AG08396 (cell line): ENCODE data around the gene GH2.
A peak's percentile ranks its signal among the peaks of the same experiment; 100 is the strongest.
"Not testable (repeated sequence)": the region's sequence is repeated elsewhere in the genome, so short reads cannot be mapped to it uniquely, and the experiment has no call there.

ENCODE experiments used
- DNase-seq: peaks from one replicate; pipeline ENCODE4 v3.0.0; 2012; ENCODE audit warnings: low spot score, mixed read lengths

GH2 gene

GRCh38 chr17:63873577-63873976 lies 8.2 kb downstream of the GH2 start, which contains the start of gene CSH2:
TSS of gene CSH2 (minus strand) at chr17:63873677. CDS start at chr17:63873614, 63 bp downstream.
- not testable (repeated sequence) for DNase-seq

- not testable (repeated sequence) for DNase-seq
These were observed 9.9 kb downstream of the GH2 start for GRCh38 chr17:63871646-63872365.

GRCh38 chr17:63870292-63870665 lies 11.5 kb downstream of the GH2 start:
- not testable (repeated sequence) for DNase-seq

GRCh38 chr17:63869491-63870291 lies 12.1 kb downstream of the GH2 start:
- DNase-seq: not testable (repeated sequence)

GRCh38 chr17:63866625-63867024 lies 15.1 kb downstream of the GH2 start:
- DNase-seq: not testable (repeated sequence)

- DNase-seq: no peak
These were observed 22.5 kb downstream of the GH2 start for GRCh38 chr17:63859257-63859656.

GRCh38 chr17:63856425-63856824 lies 25.3 kb downstream of the GH2 start:
- DNase-seq: not testable (repeated sequence)

DNA sequence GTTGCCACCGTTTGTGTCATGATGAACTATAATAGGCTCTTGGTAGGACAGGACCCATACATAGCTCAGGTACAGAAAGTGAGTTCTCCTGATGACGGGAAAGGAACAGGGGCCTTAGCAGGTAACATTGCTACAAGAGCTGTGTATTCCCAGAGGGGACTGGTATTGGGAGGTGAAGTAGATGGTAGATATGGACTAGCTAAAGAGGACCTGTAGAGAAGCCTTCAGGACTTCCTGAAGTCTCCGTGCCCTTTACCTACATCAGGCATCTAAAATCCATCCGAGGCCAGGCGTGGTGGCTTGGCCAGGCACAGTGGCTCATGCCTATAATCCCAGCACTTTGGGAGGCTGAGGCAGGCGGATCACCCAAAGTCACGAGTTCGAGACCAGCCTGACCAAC lies 26.6 kb downstream of the GH2 start:
- no peak for DNase-seq

DNA sequence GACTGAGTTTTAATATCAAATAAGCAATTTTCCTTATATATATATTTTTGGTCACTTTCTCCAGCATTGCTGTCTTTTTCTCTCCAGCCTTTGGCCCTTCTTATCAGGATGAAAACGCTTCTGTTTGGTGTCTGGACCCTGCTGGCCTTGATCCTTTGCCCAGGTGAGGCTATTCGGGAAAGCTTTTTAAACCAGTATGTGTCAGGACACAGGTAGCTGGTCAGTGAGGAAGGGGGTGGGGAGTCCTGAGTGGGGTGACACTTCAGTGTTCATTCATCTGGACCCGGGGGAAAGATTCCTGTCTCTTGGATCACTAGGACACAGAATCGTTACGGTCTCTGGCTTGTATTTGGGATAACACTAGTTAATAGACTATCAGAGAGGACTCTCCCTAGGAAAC lies 27.0 kb downstream of the GH2 start:
- DNase-seq: no peak

DNA sequence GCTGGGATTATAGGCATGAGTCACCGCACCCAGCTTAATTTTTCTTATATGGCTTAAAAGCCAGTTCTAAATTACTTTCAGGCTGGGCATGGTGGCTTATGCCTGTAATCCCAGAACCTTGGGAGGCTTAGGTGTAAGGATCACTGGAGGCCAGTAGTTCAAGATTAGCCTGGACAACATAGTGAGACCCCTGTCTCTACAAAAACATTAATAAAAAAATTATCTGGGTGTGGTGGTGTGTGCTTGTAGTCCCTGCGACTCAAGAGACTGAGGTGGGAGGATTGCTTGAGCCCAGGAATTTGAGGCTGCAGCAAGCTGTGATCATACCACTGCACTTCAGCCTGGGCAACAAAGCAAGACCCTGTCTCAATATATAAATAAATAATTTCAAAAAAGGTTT lies 28.5 kb downstream of the GH2 start:
- DNase-seq: no peak

GRCh38 chr17:63850401-63850800 lies 31.3 kb downstream of the GH2 start:
- DNase-seq: no peak

GRCh38 chr17:63848834-63849689 lies 32.7 kb downstream of the GH2 start:
- DNase-seq: peak; percentile 93

GRCh38 chr17:63847525-63848249 lies 34.1 kb downstream of the GH2 start:
- no peak for DNase-seq

- no peak for DNase-seq
These were observed 36.2 kb downstream of the GH2 start for GRCh38 chr17:63845509-63845908.

- DNase-seq: no peak
These were observed 37.6 kb downstream of the GH2 start for GRCh38 chr17:63843910-63844677.

- peak; percentile 78 for DNase-seq
These were observed 38.3 kb downstream of the GH2 start for GRCh38 chr17:63843387-63843888.

- DNase-seq: peak; percentile 98
These were observed 39.0 kb downstream of the GH2 start, which contains the start of gene SMARCD2 for GRCh38 chr17:63842540-63843386. TSS of gene SMARCD2 (minus strand) at chr17:63842685. CDS start at chr17:63842674, 11 bp downstream.

DNA sequence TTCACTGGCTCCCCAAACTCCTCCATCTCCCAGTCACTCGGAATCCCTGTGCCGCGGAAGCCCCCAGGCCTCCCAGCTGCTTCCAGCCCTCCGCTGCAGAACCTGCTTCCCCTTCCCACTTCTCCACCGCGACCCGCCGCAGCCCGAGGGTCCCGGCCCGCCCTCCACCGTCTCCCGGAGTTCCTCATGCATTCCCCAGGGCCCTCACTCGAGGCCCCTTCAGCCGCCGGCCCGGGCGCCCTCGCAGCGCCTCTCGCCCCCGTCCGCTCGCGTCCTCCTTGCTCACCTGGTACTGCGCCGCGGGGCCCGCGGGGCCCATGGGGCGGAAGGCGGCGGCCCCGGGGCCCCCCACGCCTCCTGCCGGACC lies 39.6 kb downstream of the GH2 start:
- DNase-seq: no peak

GRCh38 chr17:63841350-63842172 lies 40.2 kb downstream of the GH2 start:
- peak; percentile 48 for DNase-seq
